Neural progenitor cell (in vitro differentiated cells): ENCODE results near the gene FAM227A. TPM values are rescaled to one million over a fixed set of nuclear protein-coding genes. Genes with fewer than 3 reads are reported as not detected.
A peak's percentile ranks its signal among the peaks of the same experiment; 100 is the strongest.

Experiments
- DNase-seq: peaks from one replicate; pipeline ENCODE4 v3.0.0-alpha.2; 2016; ENCODE audit warnings: low spot score
- H2AFZ ChIP-seq: fragments of 200-600 bp; sonication (generic); replicated peaks from 2 replicates; pipeline ENCODE4 v1.6.1; 2016; ENCODE audit warnings: antibody characterized with exemption
- H3F3A ChIP-seq: fragments of 200-600 bp; sonication (generic); 2 replicates; pipeline ENCODE4 v1.6.1; 2016; ENCODE audit warnings: antibody characterized with exemption, low read depth
- H3K27ac ChIP-seq: fragments of 200-600 bp; sonication (generic); 2 replicates; pipeline ENCODE4 v1.5.1; 2016; ENCODE audit warnings: mild to moderate bottlenecking
- H3K27me3 ChIP-seq: fragments of 200-600 bp; sonication (generic); 2 replicates; pipeline ENCODE4 v1.6.1; 2016; ENCODE audit warnings: mild to moderate bottlenecking, moderate library complexity
- H3K36me3 ChIP-seq: fragments of 200-600 bp; sonication (generic); 2 replicates; pipeline ENCODE4 v1.5.1; 2016
- H3K4me1 ChIP-seq: fragments of 200-600 bp; sonication (generic); 2 replicates; pipeline ENCODE4 v1.6.1; 2016; ENCODE audit warnings: mixed run types
- H3K4me2 ChIP-seq: fragments of 200-600 bp; sonication (generic); 2 replicates; pipeline ENCODE4 v1.6.1; 2016
- H3K4me3 ChIP-seq: fragments of 200-600 bp; sonication (generic); 2 replicates; pipeline ENCODE4 v1.5.1; 2016
- H3K79me2 ChIP-seq: fragments of 200-600 bp; sonication (generic); 2 replicates; pipeline ENCODE4 v1.6.1; 2016; ENCODE audit warnings: low read depth
- H3K9ac ChIP-seq: fragments of 200-600 bp; sonication (generic); 2 replicates; pipeline ENCODE4 v1.6.1; 2016
- H3K9me3 ChIP-seq: fragments of 200-600 bp; sonication (generic); 2 replicates; pipeline ENCODE4 v1.5.1; 2016; ENCODE audit warnings: low read depth
- H4K20me1 ChIP-seq: fragments of 200-600 bp; sonication (generic); 2 replicates; pipeline ENCODE4 v1.6.1; 2016; ENCODE audit warnings: low read depth
- H3K27ac Mint-ChIP-seq: 3 replicates; pipeline ENCODE4 v1.8.0; 2021; ENCODE audit warnings: mixed read lengths
- H3K27me3 Mint-ChIP-seq: 2 replicates; pipeline ENCODE4 v1.8.0; 2022; ENCODE audit warnings: low read depth, mild to moderate bottlenecking, inconsistent platforms, moderate library complexity, mixed read lengths; ENCODE audit not compliant: insufficient read depth
- H3K36me3 Mint-ChIP-seq: 3 replicates; pipeline ENCODE4 v1.8.0; 2021; ENCODE audit warnings: mixed read lengths
- H3K4me1 Mint-ChIP-seq: 3 replicates; pipeline ENCODE4 v1.8.0; 2021; ENCODE audit warnings: mixed read lengths
- H3K4me3 Mint-ChIP-seq: 3 replicates; pipeline ENCODE4 v1.8.0; 2021; ENCODE audit warnings: mild to moderate bottlenecking, moderate library complexity, mixed read lengths
- H3K9me3 Mint-ChIP-seq: 3 replicates; pipeline ENCODE4 v1.8.0; 2020; ENCODE audit warnings: mixed read lengths
- EZH2 ChIP-seq: fragments of 200-600 bp; sonication (generic); IDR thresholded peaks from 2 replicates; pipeline ENCODE4 v1.6.1; 2017; ENCODE audit warnings: antibody characterized with exemption, mild to moderate bottlenecking, moderate library complexity
- EZH2phosphoT487 ChIP-seq: fragments of 200-600 bp; sonication (generic); IDR thresholded peaks from 2 replicates; pipeline ENCODE4 v1.6.1; 2017; ENCODE audit warnings: antibody characterized with exemption
- total RNA-seq: library from RNA; depleted of rRNA; stranded (reverse); fragments of >200 nt; gene quantifications from 2 replicates; pipeline ENCODE4 v1.2.3, GENCODE V29; 2015; ENCODE audit warnings: low replicate concordance
- TF ChIP-seq, protein P1 (sequence below): fragments of 200-600 bp; sonication (generic); IDR thresholded peaks from 2 replicates; pipeline ENCODE4 v1.5.1; 2017; ENCODE audit warnings: antibody characterized with exemption, mild to moderate bottlenecking

The FAM227A gene
- total RNA-seq, 1 donor from 2014 or later, result 32.7 TPM

DNA sequence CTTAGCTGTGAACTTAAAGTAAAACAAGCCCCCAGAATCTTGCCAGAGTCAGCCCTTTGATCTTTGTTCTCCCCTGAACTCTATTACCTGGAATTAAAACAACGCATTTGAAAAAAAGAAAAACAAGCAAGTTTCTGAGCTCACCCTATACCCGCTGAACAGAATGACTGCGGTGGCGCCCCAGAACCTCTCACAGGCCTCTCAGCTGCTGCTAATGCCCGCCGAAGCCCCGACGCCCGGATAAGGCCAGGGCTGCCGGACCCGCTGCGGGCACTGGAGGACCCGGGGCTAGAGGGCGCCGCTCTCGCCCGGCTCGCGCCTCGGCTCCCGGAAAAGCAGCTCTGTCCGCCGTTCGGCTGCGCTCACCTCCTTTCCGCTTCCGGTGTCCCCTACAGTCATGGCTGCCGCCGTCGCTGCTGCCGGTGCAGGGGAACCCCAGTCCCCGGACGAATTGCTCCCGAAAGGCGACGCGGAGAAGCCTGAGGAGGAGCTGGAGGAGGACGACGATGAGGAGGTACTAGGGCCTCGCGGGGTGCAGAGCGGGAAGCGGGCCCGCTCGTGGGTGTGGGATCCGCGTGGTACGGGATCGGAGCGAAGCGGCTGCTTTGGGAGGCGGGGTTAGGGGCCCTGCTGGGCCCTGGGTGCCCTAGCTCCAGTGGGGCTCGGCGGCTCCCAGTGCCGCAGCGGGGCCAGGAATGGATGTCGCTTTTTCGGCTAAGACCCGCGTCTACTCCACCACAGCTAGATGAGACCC is 25.6 kb upstream of the FAM227A start, which contains the start of gene TOMM22:
Gene TOMM22 (plus strand): TSS at position 376 of the 754 bp plus-strand sequence. CDS start 22 bp downstream, at position 398.
- H3K4me1 ChIP-seq, result peaks cover 4% of the 10 kb centered on the region
- peak within 1 kb of the TSS; percentile 93 for H2AFZ ChIP-seq
- Mint-ChIP-seq H3K27ac (peak within 1 kb of the TSS; percentile 98), H3K27me3 (peaks cover 7% of the 10 kb centered on the region), H3K4me1 (peaks cover 24% of the 10 kb centered on the region), H3K36me3 (peaks cover 33% of the 10 kb centered on the region), H3K4me3 (peak within 1 kb of the TSS; percentile 100), H3K9me3 (peaks cover 9% of the 10 kb centered on the region)
- peaks cover 4% of the 10 kb centered on the region for H3K36me3 ChIP-seq
- H3K27me3 ChIP-seq, result no peaks in the 10 kb centered on the region
- H3K4me3 ChIP-seq, result peak within 1 kb of the TSS; percentile 92
- peaks cover 31% of the 10 kb centered on the region for H3F3A ChIP-seq
- peaks cover 11% of the 10 kb centered on the region for H3K79me2 ChIP-seq
- H3K27ac ChIP-seq, result no peak within 1 kb of the TSS
- no peaks in the 10 kb centered on the region for H4K20me1 ChIP-seq
- peak; percentile 94 for DNase-seq
- H3K9me3 ChIP-seq, result no peaks in the 10 kb centered on the region
- peak within 1 kb of the TSS; percentile 95 for H3K4me2 ChIP-seq
- peak within 1 kb of the TSS; percentile 87 for H3K9ac ChIP-seq
- TF ChIP-seq, protein P1, sequence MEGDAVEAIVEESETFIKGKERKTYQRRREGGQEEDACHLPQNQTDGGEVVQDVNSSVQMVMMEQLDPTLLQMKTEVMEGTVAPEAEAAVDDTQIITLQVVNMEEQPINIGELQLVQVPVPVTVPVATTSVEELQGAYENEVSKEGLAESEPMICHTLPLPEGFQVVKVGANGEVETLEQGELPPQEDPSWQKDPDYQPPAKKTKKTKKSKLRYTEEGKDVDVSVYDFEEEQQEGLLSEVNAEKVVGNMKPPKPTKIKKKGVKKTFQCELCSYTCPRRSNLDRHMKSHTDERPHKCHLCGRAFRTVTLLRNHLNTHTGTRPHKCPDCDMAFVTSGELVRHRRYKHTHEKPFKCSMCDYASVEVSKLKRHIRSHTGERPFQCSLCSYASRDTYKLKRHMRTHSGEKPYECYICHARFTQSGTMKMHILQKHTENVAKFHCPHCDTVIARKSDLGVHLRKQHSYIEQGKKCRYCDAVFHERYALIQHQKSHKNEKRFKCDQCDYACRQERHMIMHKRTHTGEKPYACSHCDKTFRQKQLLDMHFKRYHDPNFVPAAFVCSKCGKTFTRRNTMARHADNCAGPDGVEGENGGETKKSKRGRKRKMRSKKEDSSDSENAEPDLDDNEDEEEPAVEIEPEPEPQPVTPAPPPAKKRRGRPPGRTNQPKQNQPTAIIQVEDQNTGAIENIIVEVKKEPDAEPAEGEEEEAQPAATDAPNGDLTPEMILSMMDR, result peak; percentile 75
- no peak for TF ChIP-seq EZH2phosphoT487
- TF ChIP-seq EZH2, result peak; percentile 66

GRCh38 chr22:38675833-38676232 is 19.6 kb upstream of the FAM227A start:
- Mint-ChIP-seq H3K4me3 (no peak overlapping the region), H3K27ac (no peak overlapping the region), H3K9me3 (no peaks in the 10 kb centered on the region), H3K27me3 (peaks cover 3% of the 10 kb centered on the region), H3K4me1 (peaks cover 6% of the 10 kb centered on the region), H3K36me3 (peaks cover 23% of the 10 kb centered on the region)
- DNase-seq, result no peak
- Histone ChIP-seq H4K20me1 (no peaks in the 10 kb centered on the region), H3K9me3 (no peaks in the 10 kb centered on the region), H3K9ac (no peak overlapping the region), H3K4me1 (no peaks in the 10 kb centered on the region), H3K36me3 (no peaks in the 10 kb centered on the region), H2AFZ (no peak overlapping the region), H3K27me3 (no peaks in the 10 kb centered on the region), H3F3A (no peaks in the 10 kb centered on the region), H3K79me2 (no peaks in the 10 kb centered on the region), H3K4me2 (no peak overlapping the region), H3K27ac (no peak overlapping the region), H3K4me3 (no peak overlapping the region)
- TF ChIP-seq, protein P1, result no peak
- TF ChIP-seq EZH2phosphoT487, result no peak
- TF ChIP-seq EZH2, result no peak

DNA sequence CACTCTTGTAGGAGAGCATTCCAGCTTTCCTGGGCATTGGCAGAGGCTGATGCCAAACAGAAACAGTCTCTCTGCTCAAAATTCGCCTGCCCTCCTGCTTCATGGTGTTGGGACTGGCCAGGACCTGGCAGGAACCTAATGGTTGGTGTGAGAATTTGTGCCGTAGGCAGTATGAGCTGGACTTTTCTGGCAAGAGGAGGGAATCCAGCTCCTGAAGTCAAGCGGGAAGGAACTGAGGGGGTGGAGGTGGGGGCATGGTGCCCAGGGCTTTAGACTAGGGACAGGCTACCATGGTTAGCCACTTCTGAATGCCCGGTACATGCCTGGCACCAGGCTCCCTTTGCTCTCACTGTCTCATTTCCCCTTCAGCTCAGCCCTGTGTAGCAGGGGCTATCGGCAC is 18.7 kb upstream of the FAM227A start:
- no peak for TF ChIP-seq EZH2phosphoT487
- no peak for TF ChIP-seq EZH2
- TF ChIP-seq, protein P1, result no peak
- Mint-ChIP-seq H3K36me3 (peaks cover 26% of the 10 kb centered on the region), H3K4me1 (peaks cover 3% of the 10 kb centered on the region), H3K27ac (no peak overlapping the region), H3K9me3 (no peaks in the 10 kb centered on the region), H3K4me3 (no peak overlapping the region), H3K27me3 (peaks cover 3% of the 10 kb centered on the region)
- no peaks in the 10 kb centered on the region for H3K79me2 ChIP-seq
- no peaks in the 10 kb centered on the region for H3K9me3 ChIP-seq
- no peak for DNase-seq
- H3F3A ChIP-seq, result no peaks in the 10 kb centered on the region
- H3K36me3 ChIP-seq, result no peaks in the 10 kb centered on the region
- no peaks in the 10 kb centered on the region for H3K27me3 ChIP-seq
- no peak overlapping the region for H3K9ac ChIP-seq
- no peaks in the 10 kb centered on the region for H4K20me1 ChIP-seq
- H3K4me1 ChIP-seq, result no peaks in the 10 kb centered on the region
- no peak overlapping the region for H3K27ac ChIP-seq
- H2AFZ ChIP-seq, result no peak overlapping the region
- H3K4me2 ChIP-seq, result no peak overlapping the region
- no peak overlapping the region for H3K4me3 ChIP-seq
